ENCODE data around the gene ADAMTS14.

ADAMTS14 gene

DNA sequence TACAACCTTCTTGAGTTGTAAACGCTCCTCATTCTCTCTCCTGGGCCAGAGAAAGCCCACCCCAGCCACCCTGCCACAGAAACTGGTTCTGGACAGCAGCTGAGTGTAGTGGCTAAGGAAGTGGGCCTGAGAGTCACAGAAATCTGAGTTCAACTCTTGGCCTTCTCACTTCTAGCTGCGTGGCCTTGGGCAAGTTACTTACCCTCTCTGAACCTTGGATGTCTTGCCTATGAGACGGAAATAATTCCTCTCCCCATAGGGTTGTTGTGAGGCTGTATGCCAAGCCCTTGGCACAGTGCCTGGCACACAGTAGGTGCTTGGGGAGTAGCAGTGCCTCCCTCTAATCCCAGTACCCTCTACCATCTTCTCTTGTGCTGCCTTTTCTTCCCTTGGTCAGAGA, 51.5 kb downstream of the ADAMTS14 start:
- FAIRE-seq (no peak), DNase-seq (ENCODE audit: low spot score) (no peak)

DNA sequence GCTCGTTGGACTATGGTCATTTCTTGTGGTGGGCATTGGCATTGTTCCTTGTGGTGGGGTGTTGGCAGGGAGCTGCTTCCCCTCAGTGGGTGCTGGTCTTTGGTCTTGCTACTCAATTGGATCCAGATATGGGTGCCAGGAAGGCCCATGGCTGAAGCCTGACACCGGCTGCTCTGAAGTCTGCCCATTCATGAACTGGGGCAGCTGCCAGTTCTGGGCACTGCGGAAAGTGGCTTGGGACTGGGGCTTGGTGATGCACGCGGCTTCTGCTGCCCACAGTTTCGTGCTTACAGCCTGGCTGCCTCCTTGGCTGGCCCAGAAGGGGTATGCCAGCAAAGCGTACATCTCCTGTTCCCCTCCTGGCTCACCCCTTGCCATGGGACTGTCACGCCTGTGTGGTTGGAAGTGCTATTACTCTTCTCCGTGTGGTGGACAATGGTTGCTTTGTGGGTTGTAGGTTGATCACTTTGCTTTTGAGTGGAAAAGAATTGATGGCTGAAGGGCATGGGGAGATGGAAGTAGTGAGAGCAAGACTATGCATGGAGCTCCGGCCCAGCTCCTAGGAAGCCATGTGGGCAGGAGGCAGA, 54.7 kb downstream of the ADAMTS14 start:
- no peak for DNase-seq (ENCODE audit: low spot score)
- FAIRE-seq, result peak; percentile 44

DNA sequence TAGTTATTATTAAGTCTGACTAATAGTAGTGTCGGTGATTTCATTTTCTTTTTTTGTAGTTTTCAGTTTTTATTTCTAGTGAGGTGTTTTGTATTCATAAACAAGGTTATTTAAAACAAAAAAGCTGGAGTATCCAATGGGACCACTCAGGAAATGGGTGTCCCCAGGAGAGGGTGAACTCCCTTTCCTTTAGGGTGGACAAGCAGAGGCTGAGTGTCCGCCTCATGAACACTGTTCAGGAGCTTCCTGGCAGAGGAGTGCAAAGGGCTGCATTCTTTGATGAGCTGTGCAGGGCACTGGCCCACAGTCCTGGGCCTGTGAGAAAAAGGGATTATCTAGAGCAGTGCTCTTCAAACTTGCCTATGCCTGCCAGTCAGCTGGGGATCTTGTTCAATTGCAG, 56.0 kb downstream of the ADAMTS14 start:
- DNase-seq (ENCODE audit: low spot score) (no peak), FAIRE-seq (no peak)

DNA sequence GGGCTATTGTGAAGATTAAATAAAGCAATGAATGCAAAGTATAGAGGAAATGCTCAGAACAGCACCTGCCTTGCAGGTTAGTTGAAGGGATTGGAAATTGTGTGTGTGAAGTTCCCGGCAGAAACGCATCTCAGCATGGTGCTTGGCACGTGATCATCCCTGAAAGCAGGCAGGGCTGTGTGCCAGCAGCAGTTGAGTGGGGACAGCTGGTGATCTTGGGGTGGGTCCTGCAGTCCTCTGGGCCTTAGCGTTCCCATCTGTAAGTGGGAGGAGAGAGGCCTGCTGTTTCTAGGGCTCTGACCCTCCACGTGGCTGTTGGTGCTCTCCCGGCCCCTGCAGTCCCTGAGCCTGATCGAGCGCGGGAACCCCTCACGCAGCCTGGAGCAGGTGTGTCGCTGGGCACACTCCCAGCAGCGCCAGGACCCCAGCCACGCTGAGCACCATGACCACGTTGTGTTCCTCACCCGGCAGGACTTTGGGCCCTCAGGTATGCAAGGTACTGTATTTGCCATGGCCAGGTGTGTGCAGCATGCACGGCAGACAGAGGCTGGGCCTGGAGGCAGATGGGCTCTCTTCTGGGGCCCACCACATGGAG, 57.6 kb downstream of the ADAMTS14 start:
- FAIRE-seq (peak; percentile 87), DNase-seq (ENCODE audit: low spot score) (no peak)

DNA sequence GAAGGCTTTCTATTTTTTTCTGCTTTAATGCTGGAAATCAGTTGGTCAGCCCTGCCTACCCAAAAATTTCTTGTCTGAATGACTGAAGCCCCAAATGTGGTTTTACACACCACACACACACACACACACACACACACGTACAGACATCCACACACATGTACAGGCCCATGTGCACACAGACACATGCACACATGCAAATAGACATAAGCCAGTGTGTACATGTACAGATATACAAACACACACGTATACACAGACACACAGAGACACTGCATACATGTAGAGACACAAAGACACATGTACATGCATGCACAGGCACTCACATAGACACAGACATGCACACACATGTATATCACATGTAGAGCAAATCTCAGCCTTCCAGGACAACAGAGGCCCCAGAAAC, 58.6 kb downstream of the ADAMTS14 start:
- FAIRE-seq, result peak; percentile 84
- no peak for DNase-seq (ENCODE audit: low spot score)

DNA sequence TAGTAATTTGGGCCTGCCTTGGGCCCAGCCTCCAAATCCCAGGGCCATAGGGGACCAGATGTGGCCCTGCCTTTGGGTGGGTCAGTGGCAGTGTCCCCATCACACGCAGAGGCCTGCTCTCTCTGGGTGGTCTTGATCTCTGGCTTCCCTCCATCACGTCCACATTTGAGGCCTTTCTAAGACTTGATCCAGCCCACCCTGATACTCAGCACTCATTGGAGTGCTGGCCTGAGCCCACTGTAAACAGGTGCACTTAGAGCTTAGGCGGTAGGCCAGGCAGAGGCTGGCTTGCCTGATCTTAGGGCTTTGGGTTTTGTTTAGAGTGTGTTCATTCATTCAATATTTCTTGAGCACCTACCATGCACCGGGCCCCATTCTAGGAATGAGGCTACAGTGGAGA, 60.3 kb downstream of the ADAMTS14 start:
- FAIRE-seq, result no peak
- DNase-seq (ENCODE audit: low spot score), result no peak

DNA sequence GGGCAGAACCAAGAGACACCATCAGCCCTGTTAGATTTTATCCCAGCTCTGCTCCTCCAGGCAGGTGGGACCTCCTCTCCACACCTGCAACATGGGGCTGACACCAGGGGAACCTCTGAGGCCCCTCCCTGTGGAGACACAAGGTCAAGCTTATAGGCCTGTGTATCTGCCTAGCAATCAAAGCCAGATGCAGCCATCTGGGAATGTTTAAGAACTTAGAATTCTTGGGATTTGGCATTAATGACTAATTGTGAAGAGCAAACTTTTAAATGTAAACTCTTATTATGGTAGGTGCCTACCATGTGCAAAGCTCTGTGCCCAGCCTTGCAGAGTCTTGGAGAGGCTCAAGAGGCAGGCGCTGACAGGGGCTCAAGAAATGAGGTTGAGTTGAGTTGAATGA, 60.7 kb downstream of the ADAMTS14 start:
- FAIRE-seq (no peak), DNase-seq (ENCODE audit: low spot score) (no peak)

DNA sequence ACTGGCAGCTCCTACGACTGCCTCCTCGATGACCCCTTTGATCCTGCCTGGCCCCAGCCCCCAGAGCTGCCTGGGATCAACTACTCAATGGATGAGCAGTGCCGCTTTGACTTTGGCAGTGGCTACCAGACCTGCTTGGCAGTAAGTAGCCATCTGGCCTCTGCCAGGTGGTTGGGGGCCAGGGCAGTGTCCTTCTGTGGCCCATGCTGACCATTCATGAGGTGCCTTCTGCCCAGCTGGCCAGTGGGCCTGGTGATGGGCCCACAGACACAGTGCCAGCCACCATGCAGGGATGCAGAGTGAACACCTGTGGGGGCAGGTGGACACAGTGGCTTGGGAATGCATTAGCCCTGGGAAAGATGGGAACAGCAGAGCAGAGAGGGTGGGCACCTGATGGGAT, 62.9 kb downstream of the ADAMTS14 start:
- FAIRE-seq, result no peak

DNA sequence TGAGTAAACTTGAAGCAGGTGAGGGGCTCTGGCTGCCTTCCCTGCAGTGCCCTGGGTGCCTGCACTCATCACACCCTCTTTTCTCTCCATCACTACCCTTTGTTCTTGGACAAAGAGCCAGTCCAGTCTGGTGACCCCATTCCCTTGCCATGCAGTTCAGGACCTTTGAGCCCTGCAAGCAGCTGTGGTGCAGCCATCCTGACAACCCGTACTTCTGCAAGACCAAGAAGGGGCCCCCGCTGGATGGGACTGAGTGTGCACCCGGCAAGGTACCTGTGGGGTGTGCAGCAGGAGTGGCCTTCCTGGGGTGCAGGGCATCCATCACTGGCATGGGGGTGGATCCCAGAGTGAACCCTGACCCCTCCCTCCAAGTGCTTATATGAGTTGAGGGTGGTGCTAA, 64.2 kb downstream of the ADAMTS14 start:
- DNase-seq (ENCODE audit: low spot score), result no peak
- FAIRE-seq, result no peak

More for the DNA sequence above, 62.9 kb downstream of the ADAMTS14 start:
- no peak for DNase-seq (ENCODE audit: low spot score)

DNA sequence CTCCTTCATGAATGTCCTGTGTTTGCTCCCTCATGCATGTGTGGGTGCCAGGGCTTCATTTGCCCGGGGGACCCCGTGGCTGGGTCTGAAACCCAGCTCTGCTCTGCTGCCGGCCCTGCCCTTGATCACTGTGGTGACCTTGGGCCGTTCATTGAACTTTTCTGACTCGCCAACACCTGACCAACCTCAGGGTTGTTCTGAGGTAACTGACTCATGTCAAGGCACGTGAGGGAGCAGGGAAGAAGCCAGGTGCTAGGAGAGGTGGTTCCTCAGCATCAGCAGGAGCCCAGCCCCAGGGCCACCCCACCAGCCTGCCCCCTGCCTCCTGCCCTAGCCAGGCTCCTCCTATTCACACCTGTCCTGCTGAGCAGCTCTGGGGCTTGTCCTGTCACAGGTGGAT, 64.9 kb downstream of the ADAMTS14 start:
- FAIRE-seq (no peak), DNase-seq (ENCODE audit: low spot score) (no peak)

DNA sequence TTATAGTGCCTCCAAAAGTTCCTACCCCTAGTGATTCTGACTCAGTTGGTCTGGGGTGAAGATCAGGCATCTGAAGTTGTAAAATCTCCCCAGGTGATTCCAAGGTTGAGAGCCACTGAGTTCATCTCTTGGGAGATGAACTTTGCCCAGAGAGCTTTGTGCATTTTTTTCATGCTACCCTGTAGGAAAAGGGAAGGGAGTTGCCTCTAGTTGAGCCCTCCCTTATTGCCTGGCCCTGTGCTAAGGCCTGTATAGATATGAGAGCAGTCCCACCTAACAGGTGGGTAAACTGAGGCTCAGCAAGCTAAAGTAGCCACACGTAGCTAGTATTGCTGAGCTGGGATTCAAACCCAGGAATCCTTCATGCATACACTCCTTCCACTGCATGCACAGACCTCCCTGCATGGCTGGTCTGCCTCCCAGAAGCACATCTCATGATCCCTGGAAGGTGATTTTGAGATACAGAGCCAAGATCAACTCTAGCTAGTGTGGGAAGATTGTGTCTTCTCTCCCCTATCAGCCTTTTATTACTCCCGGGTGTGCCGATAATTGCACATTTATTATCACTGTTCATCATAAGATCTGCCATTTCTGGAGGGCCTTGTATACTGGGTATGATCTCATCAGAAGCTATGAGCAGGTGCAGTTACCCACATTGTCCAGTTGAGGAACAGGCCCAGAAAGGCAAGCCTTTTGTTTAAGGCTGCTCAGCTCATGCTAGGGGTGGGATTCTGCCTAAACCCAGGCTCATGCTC, 65.9 kb downstream of the ADAMTS14 start:
- FAIRE-seq (no peak), DNase-seq (ENCODE audit: low spot score) (no peak)

DNA sequence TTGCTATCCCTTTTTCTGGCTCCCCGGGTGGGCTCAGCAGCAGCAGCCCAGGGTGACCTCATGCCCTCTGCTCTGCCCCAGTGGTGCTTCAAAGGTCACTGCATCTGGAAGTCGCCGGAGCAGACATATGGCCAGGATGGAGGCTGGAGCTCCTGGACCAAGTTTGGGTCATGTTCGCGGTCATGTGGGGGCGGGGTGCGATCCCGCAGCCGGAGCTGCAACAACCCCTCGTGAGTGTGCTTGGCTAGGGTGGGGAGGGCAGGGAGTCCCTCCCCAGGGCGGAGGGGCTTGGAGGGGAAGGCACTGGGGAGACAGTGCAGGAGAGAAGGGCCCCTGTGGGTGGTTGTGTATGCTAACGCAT, 66.4 kb downstream of the ADAMTS14 start:
- FAIRE-seq (no peak), DNase-seq (ENCODE audit: low spot score) (no peak)

DNA sequence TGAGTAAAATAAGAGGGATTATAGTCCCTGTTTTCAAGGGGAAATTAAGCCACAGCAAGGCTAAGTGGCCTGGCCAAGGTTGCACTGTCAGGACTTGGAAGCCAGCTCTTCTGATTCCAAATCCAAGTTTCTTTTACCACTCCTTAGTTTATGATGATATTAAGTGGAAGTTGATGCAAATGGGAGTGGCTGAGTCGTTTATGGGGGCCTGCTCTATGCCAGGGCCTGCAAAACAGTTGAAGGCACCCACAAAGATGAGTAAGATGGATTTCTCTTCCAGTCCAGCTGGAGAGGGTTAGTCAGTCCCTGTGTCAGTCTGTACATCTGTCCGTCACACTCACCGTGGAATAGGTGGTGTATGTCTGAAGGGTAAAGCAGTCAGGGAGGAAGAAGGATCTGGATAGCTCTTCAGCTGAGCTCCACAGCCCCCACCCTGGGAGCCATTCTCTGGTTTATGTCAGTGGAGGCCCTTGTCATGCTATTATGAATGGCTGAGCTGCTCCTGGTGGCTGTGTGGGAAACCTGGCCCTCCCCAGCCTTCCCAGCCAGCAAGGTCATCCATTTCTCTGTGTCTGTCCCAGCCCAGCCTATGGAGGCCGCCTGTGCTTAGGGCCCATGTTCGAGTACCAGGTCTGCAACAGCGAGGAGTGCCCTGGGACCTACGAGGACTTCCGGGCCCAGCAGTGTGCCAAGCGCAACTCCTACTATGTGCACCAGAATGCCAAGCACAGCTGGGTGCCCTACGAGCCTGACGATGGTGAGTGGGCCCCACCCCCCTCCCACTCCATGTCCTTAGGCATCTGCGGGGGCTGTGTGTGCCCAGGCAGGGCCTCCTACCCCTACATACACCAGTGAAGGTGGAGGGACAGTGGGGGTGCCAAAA, 68.3 kb downstream of the ADAMTS14 start:
- no peak for FAIRE-seq

DNA sequence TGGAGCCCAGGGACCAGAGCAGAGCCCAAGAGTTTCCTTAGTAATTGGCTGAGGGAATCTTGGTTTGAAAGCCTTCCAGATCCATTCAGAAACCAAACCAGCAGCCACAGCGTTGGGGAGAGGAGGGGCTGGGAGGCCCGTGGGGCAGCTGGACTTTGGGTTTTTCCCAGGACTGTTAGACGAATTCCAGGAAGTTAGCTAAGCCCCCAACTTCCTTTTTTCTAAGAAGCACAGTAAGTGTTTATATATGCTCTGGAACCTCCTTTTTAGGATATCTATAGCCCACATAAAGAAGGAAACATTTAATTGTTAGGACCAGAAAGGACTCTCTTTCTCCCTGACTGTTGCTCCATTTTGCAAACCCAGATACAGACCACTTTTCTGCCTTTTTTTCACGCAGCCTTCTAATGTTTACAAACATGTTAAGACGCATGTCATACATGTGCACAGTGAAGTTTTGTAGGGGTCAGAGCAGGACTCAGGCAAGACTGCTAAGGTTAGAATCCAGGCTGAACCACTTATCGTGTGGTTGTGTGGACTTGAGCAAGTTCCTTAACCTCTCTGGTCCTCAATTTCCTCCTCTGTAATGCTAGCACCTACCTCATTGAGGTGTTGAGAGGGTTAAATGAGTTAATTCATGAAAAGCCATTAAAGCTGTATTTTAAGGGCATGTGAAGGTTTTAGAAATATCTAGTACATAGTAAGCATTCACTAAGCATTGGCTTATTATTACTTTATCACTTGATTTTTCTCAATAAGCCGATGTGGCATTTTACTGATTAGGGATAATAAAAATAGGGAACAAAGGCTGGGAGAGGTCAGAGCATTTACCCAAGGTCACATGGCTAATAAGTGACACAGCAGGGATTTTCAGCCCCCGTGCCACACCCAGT, 70.5 kb downstream of the ADAMTS14 start:
- FAIRE-seq (no peak), DNase-seq (ENCODE audit: low spot score) (no peak)

More for the DNA sequence above, 68.3 kb downstream of the ADAMTS14 start:
- no peak for DNase-seq (ENCODE audit: low spot score)

DNA sequence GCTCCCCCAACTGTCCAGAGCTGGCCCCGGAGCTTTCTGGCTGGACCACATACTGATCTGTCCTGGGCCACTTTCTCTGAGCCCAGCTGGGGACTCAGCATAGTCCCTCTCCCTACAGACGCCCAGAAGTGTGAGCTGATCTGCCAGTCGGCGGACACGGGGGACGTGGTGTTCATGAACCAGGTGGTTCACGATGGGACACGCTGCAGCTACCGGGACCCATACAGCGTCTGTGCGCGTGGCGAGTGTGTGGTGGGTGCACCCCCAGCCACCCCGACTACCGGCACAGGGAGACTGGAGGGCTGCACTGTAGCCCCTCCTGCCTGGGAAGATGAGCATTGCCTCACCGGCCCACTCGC, 71.1 kb downstream of the ADAMTS14 start:
- FAIRE-seq, result no peak
- DNase-seq (ENCODE audit: low spot score), result no peak

DNA sequence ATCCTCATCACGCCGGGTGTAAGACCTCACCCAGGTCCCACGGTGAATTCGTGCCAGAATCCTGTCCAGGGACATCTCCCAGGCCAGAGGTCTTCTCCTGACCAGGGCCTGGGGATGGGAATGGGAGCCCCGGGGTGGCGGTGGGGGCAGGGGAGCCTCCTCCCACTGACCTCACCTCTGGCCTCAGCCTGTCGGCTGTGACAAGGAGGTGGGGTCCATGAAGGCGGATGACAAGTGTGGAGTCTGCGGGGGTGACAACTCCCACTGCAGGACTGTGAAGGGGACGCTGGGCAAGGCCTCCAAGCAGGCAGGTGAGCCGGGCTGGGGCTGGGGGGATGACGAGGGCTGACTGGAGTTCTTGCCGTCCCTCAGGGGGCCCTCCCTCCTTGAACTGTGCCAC, 71.6 kb downstream of the ADAMTS14 start:
- no peak for FAIRE-seq
- DNase-seq (ENCODE audit: low spot score), result no peak

DNA sequence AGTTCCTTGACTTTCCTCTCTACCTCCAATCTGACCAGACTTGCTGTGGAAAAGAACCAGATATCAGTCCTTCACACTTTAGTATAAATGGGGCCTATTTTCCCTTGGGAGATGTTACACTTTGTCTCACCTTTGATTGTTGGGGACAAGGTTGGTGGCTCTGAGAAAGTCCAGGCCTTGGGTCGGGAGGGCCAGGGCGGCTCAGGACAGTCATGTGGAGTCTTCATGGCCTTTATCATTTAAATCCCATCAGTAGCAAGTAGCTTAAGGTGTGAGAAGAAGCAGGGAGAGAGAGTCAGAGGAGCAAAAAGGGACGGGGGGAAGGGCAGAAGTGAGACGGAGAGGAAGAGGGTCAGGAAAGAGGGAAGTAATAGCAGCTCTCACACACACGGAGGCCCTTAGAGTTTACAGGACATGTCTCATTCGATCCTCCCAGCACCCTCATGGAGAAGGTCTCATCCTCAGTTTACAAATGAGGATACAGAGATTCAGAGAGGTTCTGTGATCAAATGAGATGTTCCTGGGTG, 72.4 kb downstream of the ADAMTS14 start:
- no peak for DNase-seq (ENCODE audit: low spot score)
- peak; percentile 44 for FAIRE-seq

DNA sequence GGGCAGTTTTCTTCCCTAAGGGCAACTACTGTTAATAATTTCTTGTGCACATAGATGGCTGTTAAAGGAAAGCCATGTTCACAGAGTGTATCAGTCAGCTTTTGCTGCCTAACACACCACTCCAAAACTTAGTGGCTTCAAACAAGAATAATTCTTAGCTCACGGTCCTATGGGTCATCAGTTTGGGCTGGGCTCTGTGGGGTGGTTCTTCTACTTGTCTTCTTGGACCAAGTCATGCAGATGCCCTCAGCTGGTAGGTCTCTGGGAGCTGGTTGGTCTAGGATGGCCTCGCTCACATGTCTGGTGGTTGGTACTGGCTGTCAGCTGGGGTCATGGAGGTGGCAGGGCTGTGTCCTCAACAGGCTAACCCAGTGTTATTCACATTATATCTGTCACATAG, 73.2 kb downstream of the ADAMTS14 start:
- FAIRE-seq, result peak; percentile 9

DNA sequence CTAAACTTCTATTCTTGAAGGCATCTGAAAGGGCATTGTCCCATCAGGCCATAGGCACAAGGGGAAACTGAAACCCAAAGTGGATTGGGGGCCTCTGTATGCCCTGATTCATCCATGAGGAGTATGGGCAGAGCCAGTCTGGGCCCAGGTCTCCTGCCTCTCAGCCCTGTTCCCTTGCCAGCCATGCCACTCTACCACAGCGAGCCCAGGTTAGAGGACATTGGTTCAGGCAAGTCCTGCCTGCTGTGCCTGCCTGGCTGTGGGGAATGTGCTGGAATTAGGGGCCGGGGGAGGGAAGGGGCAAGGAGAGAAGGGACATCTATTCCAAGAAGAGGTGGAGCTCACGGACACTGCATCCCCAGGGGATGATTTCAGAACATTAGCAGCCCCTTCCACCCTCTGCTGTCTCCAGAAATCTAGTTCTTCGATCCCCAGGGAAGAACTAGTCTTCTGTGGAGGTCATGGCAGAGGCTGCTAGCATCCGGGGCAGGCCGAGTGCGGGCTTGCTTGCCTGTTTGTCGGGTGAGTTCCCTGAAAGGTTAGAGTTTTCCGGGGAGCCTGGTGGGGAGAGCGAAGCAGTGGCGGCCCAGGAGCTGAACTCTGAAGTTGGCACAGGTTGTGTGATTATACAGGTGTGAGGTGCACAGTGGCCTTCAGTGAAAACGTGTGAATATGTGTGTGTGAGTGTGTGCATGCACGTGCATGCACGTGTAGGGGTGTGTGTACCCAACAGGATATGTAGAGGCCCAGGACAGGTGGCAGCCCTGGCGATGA, 75.1 kb downstream of the ADAMTS14 start:
- no peak for FAIRE-seq
- DNase-seq (ENCODE audit: low spot score), result no peak

More for the DNA sequence above, 73.2 kb downstream of the ADAMTS14 start:
- DNase-seq (ENCODE audit: low spot score), result no peak

DNA sequence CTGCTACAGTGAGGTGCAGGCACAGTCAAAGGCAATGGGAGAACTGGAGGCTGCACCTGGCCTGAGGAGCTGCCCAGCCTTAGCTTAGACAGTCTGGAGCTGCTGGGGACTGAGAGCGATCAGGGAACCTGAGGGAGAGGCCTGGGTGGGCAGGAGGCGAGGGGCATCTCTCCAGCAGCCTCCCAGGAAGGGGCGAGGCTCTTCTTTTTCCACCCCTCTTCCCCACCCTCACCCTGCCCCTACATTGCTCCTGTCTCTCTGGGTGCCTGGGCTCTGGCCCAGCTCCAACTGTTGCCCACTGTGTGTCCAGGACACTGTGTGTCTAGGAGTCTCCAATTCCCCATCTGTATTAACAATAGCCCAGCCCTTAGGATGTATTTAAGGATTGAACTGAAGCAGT, 76.0 kb downstream of the ADAMTS14 start:
- DNase-seq (ENCODE audit: low spot score), result no peak
- no peak for FAIRE-seq

All from urothelium cell line (cell line).